Adrenal gland (tissue), 5 donors: Measurements from ENCODE around the gene CDK5R1.

Experiments
- CTCF ChIP-seq, 6 experiments: fragments of 450-650 bp in 4 of 6; fragments of 200-600 bp in 2 of 6; sonication (generic) in 1 of 6; IDR thresholded peaks; 1 replicate in 5 of 6; 2 replicates in 1 of 6; pipeline versions ENCODE4 v1.5.1 to v1.8.0; 2016 to 2021; ENCODE audit warnings: antibody characterized with exemption in 6 of 6, mild to moderate bottlenecking in 2 of 6, moderate library complexity in 1 of 6
- POLR2A ChIP-seq, 2 donors: fragments of 450-650 bp; IDR thresholded peaks; one replicate each; pipeline ENCODE4 v1.6.1; 2017; ENCODE audit warnings: antibody characterized with exemption in 2 of 2, mild to moderate bottlenecking in 2 of 2, moderate library complexity in 1 of 2
- donor health status: DM: no; HTN: no; CAD: no.

GRCh38 chr17:32496395-32497073, 9.7 kb downstream of the CDK5R1 start:
- TF ChIP-seq POLR2A (IDR thresholded peaks at IDR 0.05) (no peak), CTCF (IDR thresholded peaks at IDR 0.05) (no peak)
